Esophagus squamous epithelium (tissue), 4 donors: ENCODE data around the gene PFKP.

Experiments
- CTCF ChIP-seq, 6 experiments: fragments of 450-650 bp in 4 of 6; fragments of 200-600 bp in 2 of 6; sonication (generic) in 2 of 6; IDR thresholded peaks; one replicate each; pipeline ENCODE4 v1.5.1; 2016 to 2019; ENCODE audit warnings: antibody characterized with exemption in 6 of 6, mild to moderate bottlenecking in 4 of 6, moderate library complexity in 4 of 6
- POLR2A ChIP-seq, 4 donors: fragments of 450-650 bp; IDR thresholded peaks; one replicate each; pipeline ENCODE4 v1.6.1; 2017; ENCODE audit warnings: antibody characterized with exemption in 4 of 4, mild to moderate bottlenecking in 4 of 4, moderate library complexity in 3 of 4

- TF ChIP-seq CTCF (IDR thresholded peaks at IDR 0.05) (no peak), POLR2A (IDR thresholded peaks at IDR 0.05) (no peak)
Measured at GRCh38 chr10:3131098-3131497, 63.8 kb downstream of the PFKP start.
